Testis (tissue), 2 donors: ENCODE measurements around the gene SLCO4A1.

Source experiments
- CTCF ChIP-seq, 3 experiments: fragments of 450-650 bp in 2 of 3; fragments of 200-600 bp in 1 of 3; sonication (generic) in 1 of 3; IDR thresholded peaks; one replicate each; pipeline ENCODE4 v1.5.1; 2016 to 2019; ENCODE audit warnings: antibody characterized with exemption in 3 of 3, mild to moderate bottlenecking in 2 of 3, moderate library complexity in 1 of 3
- POLR2A ChIP-seq: fragments of 450-650 bp; IDR thresholded peaks from one replicate; pipeline ENCODE4 v1.6.1; 2017; ENCODE audit warnings: antibody characterized with exemption, mild to moderate bottlenecking, moderate library complexity

- TF ChIP-seq CTCF (IDR thresholded peaks at IDR 0.05) = no peak
- TF ChIP-seq POLR2A = no peak
Observed at GRCh38 chr20:62601172-62601571, 41.1 kb upstream of the SLCO4A1 start.
